ENCODE results near the gene TOX3. TPM values are rescaled to one million over a fixed set of nuclear protein-coding genes. Genes with fewer than 3 reads are reported as not detected.

TOX3 gene
- total and polyA plus RNA-seq, 10 of the 15 experiments (the other 5 are each of a cell fraction or from before 2014, with no cell fraction given): not detected

DNA sequence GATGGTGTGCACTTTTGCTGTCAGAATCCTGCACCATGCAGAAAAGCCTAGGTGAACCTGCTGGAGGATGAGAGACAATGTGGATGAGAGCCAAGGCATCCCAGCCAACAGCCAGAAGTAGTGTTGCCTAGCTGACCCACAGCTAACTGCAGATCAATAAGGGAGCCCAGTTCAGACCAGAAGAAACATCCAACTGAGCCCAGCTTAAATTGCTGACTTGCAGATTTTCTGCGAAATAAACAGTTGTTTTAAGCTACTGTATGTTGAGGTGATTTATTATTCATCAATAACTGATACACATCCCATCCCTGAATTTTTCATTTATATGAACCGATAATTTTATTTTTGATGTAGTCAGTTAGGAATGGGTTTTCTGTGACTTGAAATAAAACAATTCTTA, 39.2 kb upstream of the TOX3 start:
- Histone ChIP-seq H4K20me1 (ENCODE audit: control insufficient read depth, insufficient read depth) (no peaks in the 10 kb centered on the region), H3K79me2 (ENCODE audit: control insufficient read depth, insufficient read depth, low read length) (no peaks in the 10 kb centered on the region), H3K4me1 (ENCODE audit: control insufficient read depth, insufficient read depth, low read length) (no peaks in the 10 kb centered on the region), H2AFZ (ENCODE audit: control insufficient read depth, low read depth, low read length) (no peak overlapping the region), H3K36me3 (ENCODE audit: control insufficient read depth in 2 of 2, insufficient read depth in 2 of 2, low read length in 1 of 2) (no peaks in the 10 kb centered on the region), H3K9ac (ENCODE audit: control insufficient read depth, insufficient read depth, low read length) (no peak overlapping the region), H3K9me3 (replicated peaks; ENCODE audit: control insufficient read depth, insufficient read depth, low read length) (no peaks in the 10 kb centered on the region), H3K27ac (ENCODE audit: control insufficient read depth, insufficient read depth) (no peak overlapping the region), H3K4me2 (ENCODE audit: control insufficient read depth, insufficient read depth) (no peak overlapping the region), H3K27me3 (replicated peaks in 1 of 2; ENCODE audit: control insufficient read depth in 2 of 2, insufficient read depth in 2 of 2, low read length in 1 of 2) (no peaks in the 10 kb centered on the region), H3K4me3 (no peak overlapping the region)
- no peak for FAIRE-seq
- ChIA-PET RAD21 (ENCODE audit: unreplicated experiment) (no interaction called here), POLR2A (no interaction called here), SMC1A (ENCODE audit: uncharacterized antibody, unreplicated experiment) (interaction anchor here (0.7 kb wide), 1 partner anchor 10 kb away, joined by 3 read pairs; no protein-coding TSS in a partner anchor), CTCF (no interaction called here)
- no peak for DNase-seq (ENCODE audit: low read depth, low spot score)
- intact Hi-C loops (cut with micrococcal nuclease; ENCODE audit: unreplicated experiment): no loop called here
- WGBS (ENCODE audit: insufficient coverage, insufficient replicate concordance, low lambda C conversion rate, missing lambda C conversion rate): 49% methylated on average over 2 of the region's 2 CpGs
- in situ Hi-C loops (cut with MboI): no loop called here
- no TSS peak for BruUV-seq (replicated peaks)
- TF ChIP-seq SUPT20H (IDR thresholded peaks at IDR 0.05; ENCODE audit: borderline replicate concordance, control insufficient read depth, low read depth, low read length): no peak
- TF ChIP-seq POU2F2 (IDR thresholded peaks at IDR 0.05; ENCODE audit: borderline replicate concordance, low read depth, low read length): no peak
- TF ChIP-seq ETV6 (conservative IDR thresholded peaks at IDR 0.05 in 1 of 2, IDR thresholded peaks at IDR 0.05 in 1 of 2; ENCODE audit: borderline replicate concordance in 1 of 2, low read depth in 1 of 2): no peak
- no peak for TF ChIP-seq POLR2A (IDR thresholded peaks at IDR 0.05; ENCODE audit: low read depth, low read length)
- TF ChIP-seq MTA3 (IDR thresholded peaks at IDR 0.05; ENCODE audit: borderline replicate concordance, low read length): no peak
- no peak for TF ChIP-seq ATF7 (IDR thresholded peaks at IDR 0.05; ENCODE audit: low read depth)
- no peak for ATAC-seq

GRCh38 chr16:52584354-52585320, 37.7 kb upstream of the TOX3 start:
- Histone ChIP-seq H3K9me3 (replicated peaks; ENCODE audit: control insufficient read depth, insufficient read depth, low read length) (no peaks in the 10 kb centered on the region), H3K9ac (ENCODE audit: control insufficient read depth, insufficient read depth, low read length) (no peak overlapping the region), H3K4me2 (ENCODE audit: control insufficient read depth, insufficient read depth) (no peak overlapping the region), H3K36me3 (ENCODE audit: control insufficient read depth in 2 of 2, insufficient read depth in 2 of 2, low read length in 1 of 2) (no peaks in the 10 kb centered on the region), H3K27ac (ENCODE audit: control insufficient read depth, insufficient read depth) (no peak overlapping the region), H2AFZ (ENCODE audit: control insufficient read depth, low read depth, low read length) (no peak overlapping the region), H4K20me1 (ENCODE audit: control insufficient read depth, insufficient read depth) (no peaks in the 10 kb centered on the region), H3K79me2 (ENCODE audit: control insufficient read depth, insufficient read depth, low read length) (no peaks in the 10 kb centered on the region), H3K4me1 (ENCODE audit: control insufficient read depth, insufficient read depth, low read length) (no peaks in the 10 kb centered on the region), H3K4me3 (no peak overlapping the region), H3K27me3 (replicated peaks in 1 of 2; ENCODE audit: control insufficient read depth in 2 of 2, insufficient read depth in 2 of 2, low read length in 1 of 2) (no peaks in the 10 kb centered on the region)
- TF ChIP-seq, protein P1, sequence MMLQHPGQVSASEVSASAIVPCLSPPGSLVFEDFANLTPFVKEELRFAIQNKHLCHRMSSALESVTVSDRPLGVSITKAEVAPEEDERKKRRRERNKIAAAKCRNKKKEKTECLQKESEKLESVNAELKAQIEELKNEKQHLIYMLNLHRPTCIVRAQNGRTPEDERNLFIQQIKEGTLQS (IDR thresholded peaks at IDR 0.05; ENCODE audit: borderline replicate concordance, extremely low read depth, low read depth, low read length): no peak
- no peak for TF ChIP-seq CHD1 (IDR thresholded peaks at IDR 0.05; ENCODE audit: low read depth, low read length)
- TF ChIP-seq PAX5 (IDR thresholded peaks at IDR 0.05; ENCODE audit: borderline replicate concordance, low read depth, low read length): no peak
- TF ChIP-seq CHD2 (IDR thresholded peaks at IDR 0.05; ENCODE audit: borderline replicate concordance, low read depth, low read length): no peak
- no peak for TF ChIP-seq SP1 (IDR thresholded peaks at IDR 0.05; ENCODE audit: low read depth, low read length)
- no peak for TF ChIP-seq ZNF217 (IDR thresholded peaks at IDR 0.05)
- TF ChIP-seq TAF1 (IDR thresholded peaks at IDR 0.05; ENCODE audit: borderline replicate concordance, low read depth, low read length): no peak
- no peak for TF ChIP-seq SUPT20H (IDR thresholded peaks at IDR 0.05; ENCODE audit: borderline replicate concordance, control insufficient read depth, low read depth, low read length)
- CTCF ChIA-PET: no interaction called here
- WGBS (ENCODE audit: insufficient coverage, insufficient replicate concordance, low lambda C conversion rate, missing lambda C conversion rate): 4% methylated on average over 5 of the region's 5 CpGs
- in situ Hi-C loops (cut with MboI): no loop called here
- RAD21 ChIA-PET (ENCODE audit: unreplicated experiment): no interaction called here
- POLR2A ChIA-PET: no interaction called here
- SMC1A ChIA-PET (ENCODE audit: uncharacterized antibody, unreplicated experiment): interaction anchor here (1.2 kb wide), 1 partner anchor 11 kb away, joined by 3 read pairs; no protein-coding TSS in a partner anchor
- ATAC-seq: no peak
- no peak for FAIRE-seq
- no peak for DNase-seq (ENCODE audit: low read depth, low spot score)
- intact Hi-C loops (cut with micrococcal nuclease; ENCODE audit: unreplicated experiment): no loop called here
- no TSS peak for BruUV-seq (replicated peaks)
